OCI-LY3 (cell line): ENCODE results near the gene LNPEP.

Experiments used
- H2AFZ ChIP-seq: fragments of 200-600, 300-600 bp; shearing (Covaris generic); 2 replicates; pipeline ENCODE4 v1.6.0; 2014; ENCODE audit warnings: antibody characterized with exemption, low read depth, low read length
- H3K27ac ChIP-seq: fragments of 200-600, 300-600 bp; sonication (generic); 2 replicates; pipeline ENCODE4 v1.5.1; 2014; ENCODE audit warnings: mild to moderate bottlenecking, low read length, moderate library complexity, mixed read lengths
- H3K27me3 ChIP-seq: fragments of 200-600, 300-600 bp; sonication (generic); 2 replicates; pipeline ENCODE4 v1.6.1; 2014; ENCODE audit warnings: low read depth, low read length, mixed read lengths
- H3K36me3 ChIP-seq: fragments of 200-600, 300-600 bp; sonication (generic); replicated peaks from 2 replicates; pipeline ENCODE3; 2014; ENCODE audit warnings: low read depth, low read length, mixed read lengths
- H3K4me1 ChIP-seq: fragments of 300-600, 200-600 bp; sonication (generic); 2 replicates; pipeline ENCODE4 v1.6.1; 2014; ENCODE audit warnings: low read length, mixed read lengths
- H3K4me2 ChIP-seq: fragments of 200-600, 300-600 bp; sonication (generic); 2 replicates; pipeline ENCODE4 v1.6.1; 2014; ENCODE audit warnings: low read length, mixed read lengths
- H3K4me3 ChIP-seq: fragments of 300-600, 200-600 bp; sonication (generic); 2 replicates; pipeline ENCODE4 v1.5.1; 2014; ENCODE audit warnings: antibody characterized with exemption, mild to moderate bottlenecking, low read length, moderate library complexity
- H3K79me2 ChIP-seq: fragments of 300-600, 200-600 bp; shearing (Covaris generic); 2 replicates; pipeline ENCODE4 v1.6.1; 2014; ENCODE audit warnings: mild to moderate bottlenecking, low read length, mixed read lengths
- H3K9ac ChIP-seq: fragments of 300-600, 200-600 bp; shearing (Covaris generic); 2 replicates; pipeline ENCODE4 v1.6.0; 2014; ENCODE audit warnings: mild to moderate bottlenecking, low read length, moderate library complexity
- H3K9me3 ChIP-seq: fragments of 200-600, 300-600 bp; shearing (Covaris generic); 2 replicates; pipeline ENCODE4 v1.6.1; 2014; ENCODE audit warnings: low read length, mixed read lengths; ENCODE audit not compliant: insufficient read depth
- H4K20me1 ChIP-seq: fragments of 200-600, 300-600 bp; sonication (generic); 2 replicates; pipeline ENCODE4 v1.6.1; 2016; ENCODE audit warnings: low read length, mixed read lengths; ENCODE audit not compliant: insufficient read depth
- CTCF ChIP-seq: fragments of 200-600, 300-600 bp; sonication (generic); IDR thresholded peaks from 2 replicates; pipeline ENCODE4 v1.5.1; 2014; ENCODE audit warnings: antibody characterized with exemption, low read length, low read depth
- EZH2phosphoT487 ChIP-seq: fragments of 200-600 bp; shearing (Covaris generic); IDR thresholded peaks from 2 replicates; pipeline ENCODE4 v1.6.1; 2018; ENCODE audit warnings: antibody characterized with exemption, mixed run types, low read depth

LNPEP gene

GRCh38 chr5:96977228-96977627 is 41.3 kb downstream of the LNPEP start:
- Histone ChIP-seq H3K9ac (no peak overlapping the region), H2AFZ (no peak overlapping the region), H3K36me3 (peaks cover 8% of the 10 kb centered on the region), H3K4me2 (no peak overlapping the region), H3K79me2 (peaks cover 40% of the 10 kb centered on the region), H3K27ac (no peak overlapping the region), H3K4me3 (no peak overlapping the region), H4K20me1 (peaks cover 23% of the 10 kb centered on the region), H3K27me3 (no peaks in the 10 kb centered on the region), H3K4me1 (no peaks in the 10 kb centered on the region), H3K9me3 (no peaks in the 10 kb centered on the region)
- TF ChIP-seq EZH2phosphoT487 (no peak), CTCF (no peak)

GRCh38 chr5:96978812-96979449 is 43.1 kb downstream of the LNPEP start:
- H3K27ac ChIP-seq, result no peak overlapping the region
- no peak overlapping the region for H3K4me3 ChIP-seq
- no peak overlapping the region for H2AFZ ChIP-seq
- H3K9ac ChIP-seq, result no peak overlapping the region
- peaks cover 17% of the 10 kb centered on the region; the same call in 1 of the 2 replicates for H4K20me1 ChIP-seq
- TF ChIP-seq CTCF (no peak), EZH2phosphoT487 (no peak)
- peaks cover 25% of the 10 kb centered on the region for H3K79me2 ChIP-seq
- H3K36me3 ChIP-seq, result peaks cover 8% of the 10 kb centered on the region
- no peaks in the 10 kb centered on the region for H3K4me1 ChIP-seq
- H3K4me2 ChIP-seq, result no peak overlapping the region
- H3K27me3 ChIP-seq, result no peaks in the 10 kb centered on the region
- no peaks in the 10 kb centered on the region for H3K9me3 ChIP-seq

- Histone ChIP-seq H3K36me3 (peaks cover 8% of the 10 kb centered on the region), H3K9ac (no peak overlapping the region), H3K4me2 (no peak overlapping the region), H3K4me3 (no peak overlapping the region), H3K27ac (no peak overlapping the region), H4K20me1 (no peaks in the 10 kb centered on the region; the same call in 1 of the 2 replicates), H3K9me3 (no peaks in the 10 kb centered on the region), H3K79me2 (0 out of 2 replicates have a peak, but pooled peaks cover under 1% of the 10 kb centered on the region), H3K4me1 (no peaks in the 10 kb centered on the region), H2AFZ (no peak overlapping the region), H3K27me3 (no peaks in the 10 kb centered on the region)
- TF ChIP-seq EZH2phosphoT487 (no peak), CTCF (no peak)
Observed at GRCh38 chr5:96984506-96985192, 48.8 kb downstream of the LNPEP start.

- Histone ChIP-seq H3K27me3 (no peaks in the 10 kb centered on the region), H3K79me2 (no peaks in the 10 kb centered on the region), H3K27ac (no peak overlapping the region), H3K4me3 (no peak overlapping the region), H3K9me3 (no peaks in the 10 kb centered on the region), H3K4me1 (no peaks in the 10 kb centered on the region), H2AFZ (no peak overlapping the region), H4K20me1 (no peaks in the 10 kb centered on the region; the same call in 1 of the 2 replicates), H3K9ac (no peak overlapping the region), H3K36me3 (peaks cover 20% of the 10 kb centered on the region), H3K4me2 (no peak overlapping the region)
- TF ChIP-seq CTCF, result no peak
- no peak for TF ChIP-seq EZH2phosphoT487
Observed at GRCh38 chr5:96986450-96986849, 50.6 kb downstream of the LNPEP start.
